GM23338 (cell line): ENCODE data around the gene SEPTIN7. TPM values are rescaled to one million over a fixed set of nuclear protein-coding genes. Genes with fewer than 3 reads are reported as not detected.

Source experiments
- ATAC-seq: fragments of 200-7000 bp; cut with Tn5 transposase; 3 replicates; pipeline ENCODE4 v1.9.1; 2020
- DNase-seq: peaks from one replicate; pipeline ENCODE4 v3.0.0-alpha.2; 2015; ENCODE audit warnings: low spot score
- H2AFZ ChIP-seq: fragments of 200-600 bp; sonication (generic); 2 replicates; pipeline ENCODE4 v1.8.0; 2016; ENCODE audit warnings: antibody characterized with exemption, mild to moderate bottlenecking, moderate library complexity
- H3F3A ChIP-seq: fragments of 200-600 bp; sonication (generic); replicated peaks from 2 replicates; pipeline ENCODE4 v1.8.0; 2017; ENCODE audit warnings: antibody characterized with exemption, mixed run types, low read depth
- H3K27ac ChIP-seq: fragments of 200-600 bp; sonication (generic); 2 replicates; pipeline ENCODE4 v1.6.1; 2016; ENCODE audit warnings: low read depth
- H3K27me3 ChIP-seq: fragments of 200-600 bp; sonication (generic); 2 replicates; pipeline ENCODE4 v1.8.0; 2016; ENCODE audit warnings: mild to moderate bottlenecking, mixed run types, moderate library complexity; ENCODE audit not compliant: insufficient read depth
- H3K36me3 ChIP-seq: fragments of 200-600 bp; sonication (generic); 2 replicates; pipeline ENCODE4 v1.8.0; 2016; ENCODE audit warnings: mild to moderate bottlenecking; ENCODE audit not compliant: insufficient read depth
- H3K4me1 ChIP-seq: fragments of 200-600 bp; sonication (generic); 2 replicates; pipeline ENCODE4 v1.8.0; 2016; ENCODE audit warnings: mild to moderate bottlenecking, moderate library complexity; ENCODE audit not compliant: insufficient read depth
- H3K4me2 ChIP-seq: fragments of 200-600 bp; sonication (generic); 2 replicates; pipeline ENCODE4 v1.7.1; 2017; ENCODE audit warnings: mixed run types
- H3K4me3 ChIP-seq: fragments of 200-600 bp; sonication (generic); 2 replicates; pipeline ENCODE4 v1.6.1; 2016; ENCODE audit warnings: mixed run types
- H3K79me2 ChIP-seq: fragments of 200-600 bp; sonication (generic); replicated peaks from 2 replicates; pipeline ENCODE4 v1.8.0; 2017; ENCODE audit warnings: mild to moderate bottlenecking; ENCODE audit not compliant: insufficient read depth
- H3K9me2 ChIP-seq: fragments of 200-600 bp; sonication (generic); 2 replicates; pipeline ENCODE4 v1.8.0; 2017; ENCODE audit not compliant: insufficient read depth
- H4K20me1 ChIP-seq: fragments of 200-600 bp; sonication (generic); replicated peaks from 2 replicates; pipeline ENCODE4 v1.8.0; 2017; ENCODE audit warnings: mild to moderate bottlenecking; ENCODE audit not compliant: insufficient read depth
- H3K27ac Mint-ChIP-seq: 2 replicates; pipeline ENCODE4 v1.8.0; 2020; ENCODE audit warnings: inconsistent platforms, mild to moderate bottlenecking, moderate library complexity, mixed read lengths
- H3K27me3 Mint-ChIP-seq: 3 replicates; pipeline ENCODE4 v1.8.0; 2022; ENCODE audit warnings: low read depth, mild to moderate bottlenecking, moderate library complexity, mixed read lengths, inconsistent platforms; ENCODE audit not compliant: insufficient read depth, poor library complexity
- H3K36me3 Mint-ChIP-seq: 3 replicates; pipeline ENCODE4 v1.8.0; 2021; ENCODE audit warnings: low read depth, mild to moderate bottlenecking, inconsistent platforms, moderate library complexity, mixed read lengths
- H3K4me1 Mint-ChIP-seq: 3 replicates; pipeline ENCODE4 v1.8.0; 2020; ENCODE audit warnings: mild to moderate bottlenecking, inconsistent platforms, mixed read lengths
- H3K4me3 Mint-ChIP-seq: 3 replicates; pipeline ENCODE4 v1.8.0; 2021; ENCODE audit warnings: moderate library complexity, mild to moderate bottlenecking, inconsistent platforms, mixed read lengths
- H3K9me3 Mint-ChIP-seq: 3 replicates; pipeline ENCODE4 v1.8.0; 2020; ENCODE audit warnings: moderate library complexity, mild to moderate bottlenecking, inconsistent platforms, mixed read lengths
- CREB1 ChIP-seq: fragments of 250-450 bp; sonication (Bioruptor Pico); IDR thresholded peaks from 2 replicates; pipeline ENCODE4 v1.5.0; 2020; ENCODE audit warnings: low read depth, mild to moderate bottlenecking, moderate library complexity
- CTCF ChIP-seq, 2 experiments: fragments of 200-600 bp in 1 of 2; sonication (generic) in 1 of 2; conservative IDR thresholded peaks; 2 replicates each; pipeline versions ENCODE4 v1.5.1 to v1.6.1; 2016 to 2017; ENCODE audit warnings: antibody characterized with exemption in 2 of 2, low read depth in 2 of 2, mild to moderate bottlenecking in 2 of 2, moderate library complexity in 1 of 2
- ETS1 ChIP-seq: IDR thresholded peaks from 2 replicates; pipeline ENCODE4 v1.6.1; 2016; ENCODE audit warnings: antibody characterized with exemption
- EZH2 ChIP-seq: fragments of 200-600 bp; sonication (generic); IDR thresholded peaks from one replicate; pipeline ENCODE4 v1.8.0; 2017; ENCODE audit warnings: antibody characterized with exemption, mild to moderate bottlenecking, low read depth; ENCODE audit not compliant: unreplicated experiment
- EZH2phosphoT487 ChIP-seq: fragments of 200-600 bp; sonication (generic); IDR thresholded peaks from one replicate; pipeline ENCODE4 v1.8.1; 2018; ENCODE audit warnings: antibody characterized with exemption; ENCODE audit not compliant: unreplicated experiment
- JUNB ChIP-seq: IDR thresholded peaks from one replicate; pipeline ENCODE4 v1.6.1; 2016; ENCODE audit warnings: antibody characterized with exemption; ENCODE audit not compliant: unreplicated experiment
- NANOG ChIP-seq: IDR thresholded peaks from 2 replicates; pipeline ENCODE4 v1.6.1; 2016; ENCODE audit warnings: antibody characterized with exemption, borderline replicate concordance
- POLR2AphosphoS5 ChIP-seq: IDR thresholded peaks from 2 replicates; pipeline ENCODE4 v1.6.1; 2016; ENCODE audit warnings: antibody characterized with exemption, low read depth
- REST ChIP-seq: IDR thresholded peaks from one replicate; pipeline ENCODE4 v1.6.1; 2018; ENCODE audit warnings: antibody characterized with exemption; ENCODE audit not compliant: unreplicated experiment
- STAT1 ChIP-seq: IDR thresholded peaks from one replicate; pipeline ENCODE4 v1.6.1; 2016; ENCODE audit warnings: antibody characterized with exemption; ENCODE audit not compliant: unreplicated experiment
- ZNF114 ChIP-seq: fragments of 250-450 bp; sonication (Bioruptor Pico); IDR thresholded peaks from 2 replicates; pipeline ENCODE4 v1.5.0; 2020; ENCODE audit warnings: mild to moderate bottlenecking, moderate library complexity
- ZNF331 ChIP-seq: fragments of 250-450 bp; sonication (Bioruptor Pico); IDR thresholded peaks from 2 replicates; pipeline ENCODE4 v1.5.0; 2020; ENCODE audit warnings: low read depth, mild to moderate bottlenecking, moderate library complexity
- ZNF462 ChIP-seq: fragments of 250-450 bp; sonication (Bioruptor Pico); IDR thresholded peaks from 2 replicates; pipeline ENCODE4 v1.5.0; 2020; ENCODE audit warnings: mild to moderate bottlenecking, moderate library complexity
- polyA plus RNA-seq: library from polyadenylated mRNA; unstranded; fragments of >200 nt; fragmentation: Nextera tagmentation; extraction: Ambion mirVana; gene quantifications from 2 replicates; pipeline ENCODE4 v1.2.1, GENCODE V29; 2016
- total RNA-seq: library from RNA; depleted of rRNA; stranded (reverse); fragments of >200 nt; shearing (Covaris generic); gene quantifications from 2 replicates; pipeline ENCODE4 v1.2.3, GENCODE V29; 2014

Gene SEPTIN7
- total and polyA plus RNA-seq, 2 experiments from 2014 or later = 210 to 499 TPM

- no peak overlapping the region for H3K4me3 Mint-ChIP-seq
- no peaks in the 10 kb centered on the region for H3K4me1 ChIP-seq
- H3F3A ChIP-seq = no peaks in the 10 kb centered on the region
- ATAC-seq (no peak), DNase-seq (no peak)
- H3K4me2 ChIP-seq = no peak overlapping the region
- no peak overlapping the region for H2AFZ ChIP-seq
- no peaks in the 10 kb centered on the region for H3K9me2 ChIP-seq
- no peaks in the 10 kb centered on the region for H3K4me1 Mint-ChIP-seq
- peaks cover 2% of the 10 kb centered on the region for H3K27me3 Mint-ChIP-seq
- H3K27ac Mint-ChIP-seq = no peak overlapping the region
- TF ChIP-seq REST (no peak), ZNF462 (CRISPR knock-in tag) (no peak), ZNF331 (no peak), POLR2AphosphoS5 (no peak), STAT1 (no peak), CREB1 (CRISPR knock-in tag) (no peak), ETS1 (no peak), JUNB (no peak), ZNF114 (CRISPR knock-in tag) (no peak), NANOG (no peak), CTCF (conservative IDR thresholded peaks at IDR 0.05; ENCODE audit: low read depth in 2 of 2) (no peak), EZH2phosphoT487 (no peak), EZH2 (no peak)
- no peaks in the 10 kb centered on the region for H3K36me3 ChIP-seq
- no peaks in the 10 kb centered on the region for H3K79me2 ChIP-seq
- no peak overlapping the region for H3K4me3 ChIP-seq
- no peaks in the 10 kb centered on the region for H4K20me1 ChIP-seq
- H3K9me3 Mint-ChIP-seq = peaks cover 4% of the 10 kb centered on the region; the same call in 1 of the 3 replicates
- no peaks in the 10 kb centered on the region for H3K36me3 Mint-ChIP-seq
- no peak overlapping the region for H3K27ac ChIP-seq
- no peaks in the 10 kb centered on the region for H3K27me3 ChIP-seq
These were observed 32.5 kb upstream of the SEPTIN7 start for GRCh38 chr7:35768346-35768745.
